PFSK-1 (cell line): Measurements from ENCODE around the gene TANGO2.

Experiments used
- POLR2AphosphoS5 ChIP-seq: IDR thresholded peaks from 2 replicates; pipeline ENCODE4 v1.6.1; 2012; ENCODE audit warnings: low read depth, mild to moderate bottlenecking, control low read depth, low read length, moderate library complexity
- SIN3A ChIP-seq: IDR thresholded peaks from 2 replicates; pipeline ENCODE4 v1.6.1; 2012; ENCODE audit warnings: mild to moderate bottlenecking, low read length, moderate library complexity, borderline replicate concordance; ENCODE audit not compliant: insufficient read depth
- TF ChIP-seq, protein P1 (sequence below), 2 experiments: IDR thresholded peaks; 2 replicates each; pipeline versions ENCODE4 v1.6.1 to v1.8.0; 2011 to 2012; ENCODE audit warnings: low read depth in 2 of 2, low read length in 2 of 2, control low read depth in 1 of 2, inconsistent platforms in 1 of 2, mild to moderate bottlenecking in 1 of 2, moderate library complexity in 1 of 2; ENCODE audit not compliant: insufficient read depth in 1 of 2

DNA sequence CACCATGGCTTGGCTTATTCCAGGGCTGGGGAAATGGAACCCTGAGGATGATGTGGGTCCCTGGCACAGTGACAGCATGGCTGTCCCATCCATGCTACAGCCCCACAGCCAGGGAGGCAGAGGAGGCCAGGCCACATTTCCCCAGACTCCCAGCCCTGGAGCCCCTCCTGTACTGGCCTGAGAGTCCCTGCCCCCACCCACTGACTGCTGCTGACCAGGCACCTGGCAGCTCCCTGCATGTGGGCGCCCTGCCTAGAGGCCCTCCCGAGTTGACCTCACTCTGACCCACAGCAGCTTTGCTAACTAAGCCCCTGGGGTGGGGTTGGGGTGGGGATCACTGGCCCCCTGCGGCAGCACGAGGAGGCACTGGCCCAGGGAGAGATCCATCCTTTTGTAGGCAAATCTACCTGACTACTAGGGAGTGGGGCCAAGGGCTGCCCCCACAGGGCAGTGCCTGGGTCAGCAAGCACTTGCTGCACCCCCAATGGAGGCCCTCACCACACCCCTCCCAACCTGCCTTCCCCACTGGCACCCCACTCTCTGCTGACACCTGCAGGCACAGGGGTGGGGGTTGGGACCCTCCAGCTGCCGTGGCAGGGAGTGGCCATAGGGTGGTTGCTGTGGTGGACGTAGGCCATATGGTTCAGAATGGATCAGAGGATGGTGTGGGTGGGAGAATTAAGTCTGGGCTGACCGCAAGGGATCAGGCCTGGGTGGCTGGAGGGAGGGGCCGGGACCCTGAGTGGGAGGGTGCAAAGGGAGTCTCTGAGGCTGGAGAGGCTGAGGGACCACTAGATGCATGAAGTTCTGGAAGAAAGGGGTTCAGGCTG lies 21.7 kb upstream of the TANGO2 start:
- TF ChIP-seq POLR2AphosphoS5 (no peak), SIN3A (no peak)
- TF ChIP-seq, protein P1, sequence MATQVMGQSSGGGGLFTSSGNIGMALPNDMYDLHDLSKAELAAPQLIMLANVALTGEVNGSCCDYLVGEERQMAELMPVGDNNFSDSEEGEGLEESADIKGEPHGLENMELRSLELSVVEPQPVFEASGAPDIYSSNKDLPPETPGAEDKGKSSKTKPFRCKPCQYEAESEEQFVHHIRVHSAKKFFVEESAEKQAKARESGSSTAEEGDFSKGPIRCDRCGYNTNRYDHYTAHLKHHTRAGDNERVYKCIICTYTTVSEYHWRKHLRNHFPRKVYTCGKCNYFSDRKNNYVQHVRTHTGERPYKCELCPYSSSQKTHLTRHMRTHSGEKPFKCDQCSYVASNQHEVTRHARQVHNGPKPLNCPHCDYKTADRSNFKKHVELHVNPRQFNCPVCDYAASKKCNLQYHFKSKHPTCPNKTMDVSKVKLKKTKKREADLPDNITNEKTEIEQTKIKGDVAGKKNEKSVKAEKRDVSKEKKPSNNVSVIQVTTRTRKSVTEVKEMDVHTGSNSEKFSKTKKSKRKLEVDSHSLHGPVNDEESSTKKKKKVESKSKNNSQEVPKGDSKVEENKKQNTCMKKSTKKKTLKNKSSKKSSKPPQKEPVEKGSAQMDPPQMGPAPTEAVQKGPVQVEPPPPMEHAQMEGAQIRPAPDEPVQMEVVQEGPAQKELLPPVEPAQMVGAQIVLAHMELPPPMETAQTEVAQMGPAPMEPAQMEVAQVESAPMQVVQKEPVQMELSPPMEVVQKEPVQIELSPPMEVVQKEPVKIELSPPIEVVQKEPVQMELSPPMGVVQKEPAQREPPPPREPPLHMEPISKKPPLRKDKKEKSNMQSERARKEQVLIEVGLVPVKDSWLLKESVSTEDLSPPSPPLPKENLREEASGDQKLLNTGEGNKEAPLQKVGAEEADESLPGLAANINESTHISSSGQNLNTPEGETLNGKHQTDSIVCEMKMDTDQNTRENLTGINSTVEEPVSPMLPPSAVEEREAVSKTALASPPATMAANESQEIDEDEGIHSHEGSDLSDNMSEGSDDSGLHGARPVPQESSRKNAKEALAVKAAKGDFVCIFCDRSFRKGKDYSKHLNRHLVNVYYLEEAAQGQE (IDR thresholded peaks at IDR 0.05; ENCODE audit: insufficient read depth in 1 of 2, low read depth in 2 of 2, low read length in 2 of 2) = no peak
